ENCODE results near the gene ARL6IP6. TPM values are rescaled to one million over a fixed set of nuclear protein-coding genes. Genes with fewer than 3 reads are reported as not detected.

Gene ARL6IP6
- total RNA-seq, 1 donor from 2014 or later: 26.6 TPM

DNA sequence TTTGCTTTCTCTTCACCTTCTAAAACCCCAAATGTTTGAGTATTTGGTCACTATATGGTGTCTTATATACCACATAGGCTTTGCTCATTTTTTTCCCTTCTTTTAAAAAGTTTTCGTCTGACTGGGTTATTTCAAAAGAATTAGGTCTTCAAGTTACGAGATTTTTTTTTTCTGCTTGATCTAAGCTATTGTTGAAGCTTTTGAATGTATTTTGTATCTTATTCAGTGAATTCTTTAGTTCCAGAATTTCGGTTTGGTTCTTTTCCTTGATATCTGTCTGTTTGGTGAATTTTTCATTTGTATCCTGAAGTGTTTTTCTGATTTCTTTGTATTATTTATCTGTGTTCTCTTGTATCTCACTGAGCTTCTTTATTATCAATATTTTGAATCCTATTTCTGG lies 93.5 kb downstream of the ARL6IP6 start:
- no peak overlapping the region for H3K4me3 Mint-ChIP-seq
- DNase-seq (ENCODE audit: extremely low spot score, unreplicated experiment): no peak
- peaks cover 6% of the 10 kb centered on the region for H3K9me3 Mint-ChIP-seq
- H3K4me1 Mint-ChIP-seq (ENCODE audit: unreplicated experiment): no peaks in the 10 kb centered on the region
- TF ChIP-seq, protein P1, sequence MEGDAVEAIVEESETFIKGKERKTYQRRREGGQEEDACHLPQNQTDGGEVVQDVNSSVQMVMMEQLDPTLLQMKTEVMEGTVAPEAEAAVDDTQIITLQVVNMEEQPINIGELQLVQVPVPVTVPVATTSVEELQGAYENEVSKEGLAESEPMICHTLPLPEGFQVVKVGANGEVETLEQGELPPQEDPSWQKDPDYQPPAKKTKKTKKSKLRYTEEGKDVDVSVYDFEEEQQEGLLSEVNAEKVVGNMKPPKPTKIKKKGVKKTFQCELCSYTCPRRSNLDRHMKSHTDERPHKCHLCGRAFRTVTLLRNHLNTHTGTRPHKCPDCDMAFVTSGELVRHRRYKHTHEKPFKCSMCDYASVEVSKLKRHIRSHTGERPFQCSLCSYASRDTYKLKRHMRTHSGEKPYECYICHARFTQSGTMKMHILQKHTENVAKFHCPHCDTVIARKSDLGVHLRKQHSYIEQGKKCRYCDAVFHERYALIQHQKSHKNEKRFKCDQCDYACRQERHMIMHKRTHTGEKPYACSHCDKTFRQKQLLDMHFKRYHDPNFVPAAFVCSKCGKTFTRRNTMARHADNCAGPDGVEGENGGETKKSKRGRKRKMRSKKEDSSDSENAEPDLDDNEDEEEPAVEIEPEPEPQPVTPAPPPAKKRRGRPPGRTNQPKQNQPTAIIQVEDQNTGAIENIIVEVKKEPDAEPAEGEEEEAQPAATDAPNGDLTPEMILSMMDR (conservative IDR thresholded peaks at IDR 0.05): no peak
- no peaks in the 10 kb centered on the region for H3K36me3 Mint-ChIP-seq
- H3K27me3 Mint-ChIP-seq: no peaks in the 10 kb centered on the region
- no peak overlapping the region for H3K27ac Mint-ChIP-seq

Other genes with a start within 250 kb of the ARL6IP6 start
- 93.7 and 119 TPM in 2 replicates for gene PRPF40A, start 1.2 kb upstream of the ARL6IP6 start, total RNA-seq (ENCODE audit: low replicate concordance)

Data from type B pancreatic cell (in vitro differentiated cells).